Right ventricle myocardium superior (tissue), 1 donor: Measurements from ENCODE around the gene LIG3. TPM values are rescaled to one million over a fixed set of nuclear protein-coding genes. Genes with fewer than 3 reads are reported as not detected.

Experiments used
- ATAC-seq: fragments of 200-7000 bp; cut with Tn5 transposase; one replicate; pipeline ENCODE4 v1.9.1; 2020; ENCODE audit warnings: mild to moderate bottlenecking; ENCODE audit not compliant: poor library complexity
- DNase-seq: peaks from one replicate; pipeline ENCODE4 v3.0.0-alpha.2; 2020
- intact Hi-C: fragments of 100-400 bp; cut with DNase I; formaldehyde crosslinking; loops from one replicate; pipeline ENCODE4 v1.11.2; 2022
- total RNA-seq: library from RNA; stranded (reverse); fragmentation: NEBNext Ultra II Directional; extraction: Animal tissue kit (Norgen Biotek cat#: 25700); gene quantifications from one replicate; pipeline ENCODE4 v1.2.1, GENCODE V29; 2021
- donor health status: DM: no; HTN: yes; CAD: no; lungs with severe emphysema.

Gene LIG3
- total RNA-seq, 1 donor from 2014 or later, result 15.2 TPM

GRCh38 chr17:35056013-35056412, 75.7 kb downstream of the LIG3 start:
- ATAC-seq, result no peak
- intact Hi-C loops, result no loop called here
- DNase-seq, result no peak

DNA sequence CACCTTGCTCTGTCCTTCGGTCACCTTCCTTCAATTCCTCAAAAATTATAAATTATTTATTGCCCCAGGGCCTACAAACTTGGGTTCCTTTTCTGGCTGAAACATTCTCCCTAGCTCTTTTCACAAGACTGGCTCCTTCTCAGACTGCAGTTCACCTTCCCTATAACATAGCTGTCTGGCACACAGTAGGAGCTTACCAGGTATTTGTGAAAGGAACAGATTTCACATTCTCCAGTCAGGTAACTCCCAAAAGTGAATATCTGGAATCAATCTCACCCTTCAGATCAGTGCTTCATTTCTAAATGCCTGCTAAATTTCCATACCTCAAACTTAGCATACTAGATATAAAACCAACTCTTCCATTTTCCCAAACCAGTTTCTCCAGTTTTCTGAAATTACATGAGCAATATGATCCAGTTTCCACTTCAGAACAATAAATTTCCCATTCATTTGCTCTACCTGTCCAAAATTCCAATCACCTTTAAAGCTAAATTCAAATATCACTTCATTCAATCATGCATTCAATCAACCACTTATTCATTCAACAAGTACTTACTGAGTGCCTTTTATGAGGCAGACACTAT, 77.1 kb downstream of the LIG3 start:
- intact Hi-C loops, result no loop called here
- ATAC-seq (no peak), DNase-seq (no peak)

Other genes with a start within 250 kb of the LIG3 start
- 1.8 TPM for gene CCT6B, start 19.1 kb upstream of the LIG3 start, total RNA-seq
- 8.9 TPM for gene ZNF830, start 19.0 kb upstream of the LIG3 start, total RNA-seq
- 10.5 TPM for gene RFFL, start 83.2 kb downstream of the LIG3 start, total RNA-seq
- 4.4 TPM for gene RAD51D, start 139.3 kb downstream of the LIG3 start, total RNA-seq
- gene FNDC8, start 141.1 kb downstream of the LIG3 start, total RNA-seq, result not detected
- gene NLE1, start 161.8 kb downstream of the LIG3 start, total RNA-seq, result 3.5 TPM
- gene UNC45B, start 167.3 kb downstream of the LIG3 start, total RNA-seq, result 223 TPM
- not detected for gene SLC35G3, start 213.9 kb downstream of the LIG3 start, total RNA-seq